ENCODE data around the gene CMTM8.
"Not testable (repeated sequence)": the region's sequence is repeated elsewhere in the genome, so short reads cannot be mapped to it uniquely, and the experiment has no call there.

Gene CMTM8, protein sequence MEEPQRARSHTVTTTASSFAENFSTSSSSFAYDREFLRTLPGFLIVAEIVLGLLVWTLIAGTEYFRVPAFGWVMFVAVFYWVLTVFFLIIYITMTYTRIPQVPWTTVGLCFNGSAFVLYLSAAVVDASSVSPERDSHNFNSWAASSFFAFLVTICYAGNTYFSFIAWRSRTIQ

DNA sequence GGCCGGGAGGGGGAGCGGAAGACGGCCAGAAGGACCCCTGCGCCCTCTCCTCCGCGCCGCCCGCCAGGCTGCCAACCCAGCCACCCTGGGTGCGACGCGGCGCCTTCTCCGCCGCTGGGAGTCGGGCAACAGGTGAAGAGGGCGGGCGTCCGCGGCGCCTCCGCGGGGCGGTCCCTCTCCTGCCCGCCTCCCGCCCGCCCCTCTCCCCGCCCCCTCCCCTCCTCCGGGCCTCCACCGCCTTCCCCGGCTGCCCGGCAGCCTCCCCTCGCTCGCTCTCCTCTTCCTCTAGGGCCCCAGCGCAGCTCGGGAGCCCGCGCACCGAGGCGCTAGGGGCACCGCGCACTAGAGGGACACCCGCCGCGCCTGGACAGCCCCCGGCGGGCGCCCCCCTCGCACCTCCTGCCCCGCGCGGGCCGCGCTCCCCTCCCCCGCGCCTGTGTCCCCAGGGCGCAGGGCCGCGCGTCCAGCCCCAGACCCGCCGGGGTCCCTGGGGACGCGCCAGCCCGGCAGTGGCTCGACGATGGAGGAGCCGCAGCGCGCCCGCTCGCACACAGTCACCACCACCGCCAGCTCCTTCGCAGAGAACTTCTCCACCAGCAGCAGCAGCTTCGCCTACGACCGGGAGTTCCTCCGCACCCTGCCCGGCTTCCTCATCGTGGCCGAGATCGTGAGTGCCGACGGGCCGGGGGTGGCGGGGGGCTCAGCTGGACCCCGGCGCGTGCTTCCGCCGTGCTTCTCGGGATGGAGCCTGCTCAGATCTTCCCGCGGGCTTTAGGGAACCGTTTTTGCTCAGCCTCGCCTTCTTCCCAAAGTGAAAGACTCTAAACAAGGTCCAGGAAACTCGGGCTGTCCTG, at the start of gene CMTM8:
CMTM8 (plus strand) TSS at position 228 of the 854 bp plus-strand sequence; CDS start at position 521, 293 bp downstream.
- TF ChIP-seq, protein P1, sequence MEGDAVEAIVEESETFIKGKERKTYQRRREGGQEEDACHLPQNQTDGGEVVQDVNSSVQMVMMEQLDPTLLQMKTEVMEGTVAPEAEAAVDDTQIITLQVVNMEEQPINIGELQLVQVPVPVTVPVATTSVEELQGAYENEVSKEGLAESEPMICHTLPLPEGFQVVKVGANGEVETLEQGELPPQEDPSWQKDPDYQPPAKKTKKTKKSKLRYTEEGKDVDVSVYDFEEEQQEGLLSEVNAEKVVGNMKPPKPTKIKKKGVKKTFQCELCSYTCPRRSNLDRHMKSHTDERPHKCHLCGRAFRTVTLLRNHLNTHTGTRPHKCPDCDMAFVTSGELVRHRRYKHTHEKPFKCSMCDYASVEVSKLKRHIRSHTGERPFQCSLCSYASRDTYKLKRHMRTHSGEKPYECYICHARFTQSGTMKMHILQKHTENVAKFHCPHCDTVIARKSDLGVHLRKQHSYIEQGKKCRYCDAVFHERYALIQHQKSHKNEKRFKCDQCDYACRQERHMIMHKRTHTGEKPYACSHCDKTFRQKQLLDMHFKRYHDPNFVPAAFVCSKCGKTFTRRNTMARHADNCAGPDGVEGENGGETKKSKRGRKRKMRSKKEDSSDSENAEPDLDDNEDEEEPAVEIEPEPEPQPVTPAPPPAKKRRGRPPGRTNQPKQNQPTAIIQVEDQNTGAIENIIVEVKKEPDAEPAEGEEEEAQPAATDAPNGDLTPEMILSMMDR (IDR thresholded peaks at IDR 0.05): no peak
- Mint-ChIP-seq H3K4me1 (peaks cover 42% of the 10 kb centered on the region), H3K4me3 (peak within 1 kb of the TSS; percentile 88), H3K36me3 (ENCODE audit: low read depth) (peaks cover 33% of the 10 kb centered on the region), H3K9me3 (peaks cover 29% of the 10 kb centered on the region), H3K27me3 (ENCODE audit: low read depth, poor library complexity) (peaks cover 44% of the 10 kb centered on the region), H3K27ac (no peak within 1 kb of the TSS)
- peak; percentile 70 for DNase-seq

DNA sequence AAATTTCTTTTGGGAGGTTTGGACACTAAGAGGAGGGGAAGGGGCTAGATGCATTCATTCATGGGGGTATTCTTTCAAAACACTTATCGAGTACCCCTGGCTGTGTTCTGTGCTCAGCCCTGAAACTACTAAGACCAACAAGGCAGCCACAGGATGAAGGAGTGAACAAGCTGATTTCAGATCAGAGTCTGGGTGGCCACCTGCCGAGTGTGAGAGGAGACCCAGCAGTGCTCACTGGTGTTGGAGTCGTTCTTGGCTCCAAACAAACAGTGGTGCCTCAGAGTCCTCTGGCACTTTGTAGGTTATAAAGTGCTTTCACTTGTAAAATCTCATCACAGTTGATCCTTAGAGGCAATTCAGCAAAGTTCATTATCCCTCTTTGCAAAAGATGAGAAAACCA, 48.8 kb upstream of the CMTM8 start:
- Mint-ChIP-seq H3K36me3 (ENCODE audit: low read depth) (no peaks in the 10 kb centered on the region), H3K4me3 (no peak overlapping the region), H3K9me3 (no peaks in the 10 kb centered on the region), H3K4me1 (peaks cover 32% of the 10 kb centered on the region), H3K27me3 (ENCODE audit: low read depth, poor library complexity) (peaks cover 10% of the 10 kb centered on the region), H3K27ac (no peak overlapping the region)
- TF ChIP-seq, protein P1 (IDR thresholded peaks at IDR 0.05): no peak
- DNase-seq: no peak

DNA sequence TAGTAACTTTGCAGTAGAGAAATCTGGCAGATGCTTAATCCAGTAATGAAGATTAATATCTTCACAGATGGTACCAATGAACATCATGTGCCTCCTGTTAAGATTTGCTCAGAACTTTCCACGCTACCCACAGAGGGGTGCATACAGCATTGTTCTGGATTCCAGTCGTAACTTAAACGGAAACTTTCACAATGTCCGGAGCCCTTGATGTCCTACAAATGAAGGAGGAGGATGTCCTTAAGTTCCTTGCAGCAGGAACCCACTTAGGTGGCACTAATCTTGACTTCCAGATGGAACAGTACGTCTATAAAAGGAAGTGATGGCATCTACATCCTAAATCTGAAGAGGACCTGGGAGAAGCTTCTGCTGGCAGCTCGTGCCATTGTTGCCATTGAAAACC, 47.9 kb upstream of the CMTM8 start:
- not testable (repeated sequence) for H3K36me3 Mint-ChIP-seq (ENCODE audit: low read depth); DNase-seq; H3K9me3 Mint-ChIP-seq; H3K27ac Mint-ChIP-seq; H3K4me3 Mint-ChIP-seq
- Mint-ChIP-seq H3K27me3 (ENCODE audit: low read depth, poor library complexity) (peaks cover 10% of the 10 kb centered on the region), H3K4me1 (peaks cover 31% of the 10 kb centered on the region)

DNA sequence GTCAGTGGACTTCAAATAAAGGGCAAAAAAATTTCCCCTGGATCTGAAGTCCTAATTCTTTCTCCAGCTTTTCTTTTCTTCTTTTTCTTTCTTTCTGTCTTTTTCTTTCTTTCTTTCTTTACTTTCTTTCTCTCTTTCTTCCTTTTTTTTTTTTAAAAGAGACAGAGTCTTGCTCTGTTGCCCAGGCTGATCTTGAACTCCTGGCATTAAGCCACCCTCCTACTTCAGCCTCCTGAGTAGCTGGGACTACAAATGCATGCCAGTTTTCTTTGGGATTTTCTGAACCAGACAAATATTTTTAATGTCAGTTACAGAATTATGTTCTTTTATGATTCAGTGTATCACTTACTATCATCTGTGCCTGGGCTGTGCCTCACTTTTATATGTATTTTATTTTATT, 45.4 kb upstream of the CMTM8 start:
- no peak overlapping the region for H3K27ac Mint-ChIP-seq
- no peak overlapping the region for H3K4me3 Mint-ChIP-seq
- TF ChIP-seq, protein P1 (IDR thresholded peaks at IDR 0.05): no peak
- H3K27me3 Mint-ChIP-seq (ENCODE audit: low read depth, poor library complexity): peaks cover 10% of the 10 kb centered on the region
- peaks cover 40% of the 10 kb centered on the region for H3K4me1 Mint-ChIP-seq
- H3K36me3 Mint-ChIP-seq (ENCODE audit: low read depth): no peaks in the 10 kb centered on the region
- DNase-seq: no peak
- H3K9me3 Mint-ChIP-seq: no peaks in the 10 kb centered on the region

DNA sequence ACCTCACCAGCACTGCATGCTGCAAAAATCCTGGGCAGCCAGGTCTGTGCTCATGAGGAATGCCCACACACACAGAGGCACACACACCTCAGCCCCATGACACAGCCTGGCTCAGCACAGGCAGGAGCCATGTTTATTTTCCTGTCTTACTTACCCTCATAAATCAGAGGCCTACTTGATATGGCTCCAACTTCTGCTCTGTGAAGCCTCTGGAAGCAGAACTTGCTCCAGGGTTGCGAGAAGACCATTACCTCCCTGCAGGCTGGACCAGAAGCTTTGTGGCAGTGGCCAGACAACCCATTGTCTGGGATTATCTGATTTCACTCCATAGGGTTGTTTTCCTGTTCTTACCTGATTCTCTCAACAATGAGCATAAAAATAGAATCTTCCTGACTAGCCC, 43.8 kb upstream of the CMTM8 start:
- no peak for DNase-seq
- Mint-ChIP-seq H3K9me3 (no peaks in the 10 kb centered on the region), H3K4me1 (peaks cover 55% of the 10 kb centered on the region), H3K27me3 (ENCODE audit: low read depth, poor library complexity) (peaks cover 10% of the 10 kb centered on the region), H3K27ac (peak overlapping the region; percentile 9), H3K36me3 (ENCODE audit: low read depth) (no peaks in the 10 kb centered on the region), H3K4me3 (no peak overlapping the region)
- TF ChIP-seq, protein P1 (IDR thresholded peaks at IDR 0.05): no peak

DNA sequence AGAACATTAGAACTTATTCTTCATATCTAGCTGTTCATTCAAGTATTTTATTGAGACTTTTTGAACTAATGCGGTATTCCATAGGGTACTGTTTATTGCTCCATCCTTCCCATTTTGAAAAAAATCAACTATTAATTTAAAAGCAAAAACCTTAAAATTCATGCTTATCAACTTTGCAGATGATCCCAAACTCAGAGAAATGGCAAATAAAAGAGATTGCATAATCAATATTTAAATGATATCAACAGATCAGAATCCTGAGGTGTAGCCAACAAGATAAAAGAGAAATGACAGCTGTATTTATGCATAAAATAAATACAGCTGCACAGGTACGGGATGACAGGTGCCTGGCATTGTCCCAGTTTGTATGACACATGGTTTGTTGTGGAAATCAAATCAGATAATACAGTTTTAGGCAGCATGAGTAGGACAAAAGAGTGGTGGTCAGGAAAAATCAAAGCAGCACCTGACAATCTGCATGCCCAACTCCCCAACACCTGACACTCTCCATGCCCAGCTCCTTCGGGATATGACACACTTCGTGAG, 42.4 kb upstream of the CMTM8 start:
- peaks cover 68% of the 10 kb centered on the region for H3K4me1 Mint-ChIP-seq
- TF ChIP-seq, protein P1 (IDR thresholded peaks at IDR 0.05): no peak
- H3K4me3 Mint-ChIP-seq: no peak overlapping the region
- no peak for DNase-seq
- H3K9me3 Mint-ChIP-seq: no peaks in the 10 kb centered on the region
- no peak overlapping the region for H3K27ac Mint-ChIP-seq
- no peaks in the 10 kb centered on the region for H3K36me3 Mint-ChIP-seq (ENCODE audit: low read depth)
- H3K27me3 Mint-ChIP-seq (ENCODE audit: low read depth, poor library complexity): peaks cover 6% of the 10 kb centered on the region

Measured in nephron progenitor cell (in vitro differentiated cells).